ENCODE measurements around the gene CTNND2. TPM values are rescaled to one million over a fixed set of nuclear protein-coding genes. Genes with fewer than 3 reads are reported as not detected.

The CTNND2 gene
- total RNA-seq, 3 donors from 2014 or later (not counting 1 experiment from before 2014, with no cell fraction given) = not detected

GRCh38 chr5:11514705-11515432 is 389.4 kb downstream of the CTNND2 start:
- 83% methylated on average over 9 of the region's 11 CpGs for WGBS (ENCODE audit: insufficient coverage)
- no peak for TF ChIP-seq CTCF (IDR thresholded peaks at IDR 0.05)
- H3K9me3 ChIP-seq (ENCODE audit: control insufficient read depth, insufficient read depth, low read length) = no peaks in the 10 kb centered on the region
- no peaks in the 10 kb centered on the region for H3K36me3 Mint-ChIP-seq
- H3K27ac Mint-ChIP-seq = no peak overlapping the region
- H3K27me3 Mint-ChIP-seq (ENCODE audit: low read depth in 2 of 2) = peaks cover 3 to 7% of the 10 kb centered on the region in 2 donors
- intact Hi-C loops (cut with micrococcal nuclease) = no loop called here
- no peaks in the 10 kb centered on the region for H3K9me3 Mint-ChIP-seq
- H3K36me3 ChIP-seq (ENCODE audit: control insufficient read depth, insufficient read depth, low read length) = no peaks in the 10 kb centered on the region
- H3K27me3 ChIP-seq (ENCODE audit: control insufficient read depth, insufficient read depth, low read length) = no peaks in the 10 kb centered on the region
- DNase-seq (no peak), ATAC-seq (no peak)
- H3K4me1 ChIP-seq (ENCODE audit: control insufficient read depth, insufficient read depth, low read length) = no peaks in the 10 kb centered on the region
- no peaks in the 10 kb centered on the region for H3K4me1 Mint-ChIP-seq
- H3K4me3 ChIP-seq (ENCODE audit: low read length) = no peak overlapping the region
- H3K27ac ChIP-seq (ENCODE audit: low read length) = no peak overlapping the region
- H3K4me3 Mint-ChIP-seq = no peak overlapping the region

GRCh38 chr5:11511878-11512277 is 392.4 kb downstream of the CTNND2 start:
- no peaks in the 10 kb centered on the region for H3K9me3 ChIP-seq (ENCODE audit: control insufficient read depth, insufficient read depth, low read length)
- H3K27ac ChIP-seq (ENCODE audit: low read length) = no peak overlapping the region
- WGBS (ENCODE audit: insufficient coverage) = 88% methylated on average over 2 of the region's 2 CpGs
- Mint-ChIP-seq H3K4me3 (no peak overlapping the region), H3K27ac (no peak overlapping the region), H3K9me3 (no peaks in the 10 kb centered on the region), H3K4me1 (no peaks in the 10 kb centered on the region), H3K27me3 (ENCODE audit: low read depth in 2 of 2) (peaks cover 6 to 21% of the 10 kb centered on the region in 2 donors), H3K36me3 (no peaks in the 10 kb centered on the region)
- H3K36me3 ChIP-seq (ENCODE audit: control insufficient read depth, insufficient read depth, low read length) = no peaks in the 10 kb centered on the region
- no peaks in the 10 kb centered on the region for H3K4me1 ChIP-seq (ENCODE audit: control insufficient read depth, insufficient read depth, low read length)
- no peak for TF ChIP-seq CTCF (IDR thresholded peaks at IDR 0.05)
- intact Hi-C loops (cut with micrococcal nuclease) = no loop called here
- ATAC-seq = no peak
- H3K4me3 ChIP-seq (ENCODE audit: low read length) = no peak overlapping the region
- H3K27me3 ChIP-seq (ENCODE audit: control insufficient read depth, insufficient read depth, low read length) = no peaks in the 10 kb centered on the region
- DNase-seq = no peak

- TF ChIP-seq CTCF (IDR thresholded peaks at IDR 0.05) = no peak
- H3K27me3 Mint-ChIP-seq (ENCODE audit: low read depth in 2 of 2) = peaks cover 6 to 26% of the 10 kb centered on the region in 2 donors
- intact Hi-C loops (cut with micrococcal nuclease) = no loop called here
- H3K9me3 ChIP-seq (ENCODE audit: control insufficient read depth, insufficient read depth, low read length) = no peaks in the 10 kb centered on the region
- H3K27me3 ChIP-seq (ENCODE audit: control insufficient read depth, insufficient read depth, low read length) = no peaks in the 10 kb centered on the region
- DNase-seq (no peak), ATAC-seq (no peak)
- H3K4me1 ChIP-seq (ENCODE audit: control insufficient read depth, insufficient read depth, low read length) = no peaks in the 10 kb centered on the region
- H3K4me1 Mint-ChIP-seq = no peaks in the 10 kb centered on the region
- H3K9me3 Mint-ChIP-seq = no peaks in the 10 kb centered on the region
- H3K27ac Mint-ChIP-seq = no peak overlapping the region
- WGBS (ENCODE audit: insufficient coverage) = 100% methylated on average over 1 of the region's 1 CpG
- H3K36me3 ChIP-seq (ENCODE audit: control insufficient read depth, insufficient read depth, low read length) = no peaks in the 10 kb centered on the region
- no peak overlapping the region for H3K27ac ChIP-seq (ENCODE audit: low read length)
- no peak overlapping the region for H3K4me3 Mint-ChIP-seq
- no peak overlapping the region for H3K4me3 ChIP-seq (ENCODE audit: low read length)
- H3K36me3 Mint-ChIP-seq = no peaks in the 10 kb centered on the region
Measured at GRCh38 chr5:11510889-11511288, 393.4 kb downstream of the CTNND2 start.

DNA sequence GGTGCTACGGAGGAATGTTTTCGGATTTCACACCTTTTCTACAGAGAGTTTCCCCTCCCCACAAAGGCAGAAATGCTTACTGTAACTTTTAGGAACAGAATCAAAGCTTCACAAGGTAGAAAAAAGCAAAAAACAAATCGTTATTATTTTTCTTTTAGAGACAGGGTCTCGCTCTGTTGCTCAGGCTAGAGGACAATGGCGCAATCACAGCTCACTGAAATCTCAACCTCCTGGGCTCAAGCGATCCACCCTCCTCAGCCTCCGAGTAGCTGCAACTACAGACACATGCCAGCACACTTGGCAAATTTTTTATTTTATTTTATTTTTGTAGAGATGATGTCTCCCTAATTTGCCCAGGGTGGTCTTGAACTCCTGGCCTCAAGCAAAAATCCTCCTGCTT is 394.5 kb downstream of the CTNND2 start:
- no peaks in the 10 kb centered on the region for H3K4me1 ChIP-seq (ENCODE audit: control insufficient read depth, insufficient read depth, low read length)
- DNase-seq (no peak), ATAC-seq (no peak)
- H3K27me3 ChIP-seq (ENCODE audit: control insufficient read depth, insufficient read depth, low read length) = no peaks in the 10 kb centered on the region
- no peaks in the 10 kb centered on the region for H3K36me3 ChIP-seq (ENCODE audit: control insufficient read depth, insufficient read depth, low read length)
- H3K27ac ChIP-seq (ENCODE audit: low read length) = no peak overlapping the region
- no peak overlapping the region for H3K27ac Mint-ChIP-seq
- H3K4me3 ChIP-seq (ENCODE audit: low read length) = no peak overlapping the region
- TF ChIP-seq CTCF (IDR thresholded peaks at IDR 0.05) = no peak
- no peaks in the 10 kb centered on the region for H3K36me3 Mint-ChIP-seq
- WGBS (ENCODE audit: insufficient coverage) = 87% methylated on average over 6 of the region's 7 CpGs
- H3K27me3 Mint-ChIP-seq (ENCODE audit: low read depth in 2 of 2) = peaks cover 10 to 31% of the 10 kb centered on the region in 2 donors
- H3K4me3 Mint-ChIP-seq = no peak overlapping the region
- H3K9me3 ChIP-seq (ENCODE audit: control insufficient read depth, insufficient read depth, low read length) = no peaks in the 10 kb centered on the region
- intact Hi-C loops (cut with micrococcal nuclease) = no loop called here
- no peaks in the 10 kb centered on the region for H3K9me3 Mint-ChIP-seq
- no peaks in the 10 kb centered on the region for H3K4me1 Mint-ChIP-seq
